K562 (cell line): ENCODE measurements around the gene C16orf96. TPM values are rescaled to one million over a fixed set of nuclear protein-coding genes. Genes with fewer than 3 reads are reported as not detected.

ENCODE experiments used
- ATAC-seq: fragments of 200-7000 bp; cut with Tn5 transposase; 3 replicates; pipeline ENCODE4 v1.9.1; 2020; ENCODE audit warnings: moderate library complexity
- BruUV-seq: library from RNA; stranded (reverse); fragments of 400-500 nt; replicated peaks from 2 replicates; lab custom pipeline; 2021; lab: Mats Ljungman, UMichigan
- CTCF ChIA-PET: fragments of 300-600 bp; formaldehyde crosslinking; extraction: SDS; loops from one replicate; lab custom pipeline; 2021; ENCODE audit warnings: low intra/inter-chr PET ratio; lab: Yijun Ruan, JAX
- POLR2A ChIA-PET: fragments of 300-600, 350-650 bp; sonication (Branson Sonifier 250); formaldehyde crosslinking; extraction: SDS; loops from one replicate; lab custom pipeline; 2021; ENCODE audit warnings: antibody characterized with exemption, inconsistent platforms; lab: Yijun Ruan, JAX
- DNase-seq, 4 experiments: peaks; one replicate each; pipeline versions ENCODE4 v3.0.0 to v3.0.0-alpha.2; 2011 to 2018; ENCODE audit warnings: low spot score in 3 of 4, mixed read lengths in 3 of 4; ENCODE audit errors: extremely low read depth in 1 of 4
- FAIRE-seq: peaks from 2 replicates; lab custom pipeline; 2011; peaks lifted over from hg19 to GRCh38; lab: Jason Lieb, UNC
- H2AFZ ChIP-seq: 2 replicates; pipeline ENCODE4 v1.6.0; 2011; ENCODE audit warnings: low read depth, low read length, control low read depth, inconsistent platforms
- H3K27ac ChIP-seq: fragments of 200-600 bp; 3 replicates; pipeline ENCODE4 v1.8.0; 2011; ENCODE audit warnings: low read depth, mild to moderate bottlenecking, control low read depth, inconsistent platforms, low read length, moderate library complexity, mixed read lengths; ENCODE audit errors: extremely low read depth
- H3K27me3 ChIP-seq, 2 experiments: fragments of 300-600 bp in 1 of 2; 2 replicates in 1 of 2; 3 replicates in 1 of 2; pipeline versions ENCODE4 v1.6.0 to v1.8.0; 2011; ENCODE audit warnings: inconsistent platforms in 2 of 2, low read length in 2 of 2, mild to moderate bottlenecking in 1 of 2, mixed read lengths in 1 of 2, moderate library complexity in 1 of 2; ENCODE audit not compliant: control insufficient read depth in 2 of 2, insufficient read depth in 2 of 2
- H3K36me3 ChIP-seq: fragments of 300-600 bp; 3 replicates; pipeline ENCODE4 v1.8.0; 2011; ENCODE audit warnings: mild to moderate bottlenecking, low read length, inconsistent platforms; ENCODE audit not compliant: control insufficient read depth, insufficient read depth
- H3K4me1 ChIP-seq, 2 experiments: fragments of 200-600 bp in 1 of 2; replicated peaks in 1 of 2; 2 replicates in 1 of 2; 3 replicates in 1 of 2; pipeline versions ENCODE4 v1.5.1 to v1.8.0; 2011; ENCODE audit warnings: inconsistent platforms in 2 of 2, low read length in 2 of 2, mild to moderate bottlenecking in 1 of 2, mixed read lengths in 1 of 2, moderate library complexity in 1 of 2; ENCODE audit not compliant: control insufficient read depth in 2 of 2, insufficient read depth in 2 of 2
- H3K4me2 ChIP-seq: 2 replicates; pipeline ENCODE4 v1.6.1; 2011; ENCODE audit warnings: low read length, control low read depth, inconsistent platforms, mixed read lengths; ENCODE audit not compliant: insufficient read depth
- H3K4me3 ChIP-seq: fragments of 200-600 bp; sonication (generic), shearing (Covaris generic); 2 replicates; pipeline ENCODE4 v1.5.1; 2016; ENCODE audit warnings: control low read depth, inconsistent platforms
- H3K79me2 ChIP-seq: fragments of 200-600 bp; 3 replicates; pipeline ENCODE4 v1.8.0; 2011; ENCODE audit warnings: low read length, inconsistent platforms; ENCODE audit not compliant: control insufficient read depth, insufficient read depth
- H3K9ac ChIP-seq, 2 experiments: 2 replicates each; pipeline versions ENCODE4 v1.6.0 to v1.6.1; 2011; ENCODE audit warnings: low read depth in 2 of 2, low read length in 2 of 2, control low read depth in 1 of 2, inconsistent platforms in 1 of 2, mild to moderate bottlenecking in 1 of 2, mixed read lengths in 1 of 2; ENCODE audit not compliant: insufficient read depth in 1 of 2
- H3K9me1 ChIP-seq: one replicate; pipeline ENCODE4 v1.6.0; 2011; ENCODE audit warnings: inconsistent platforms, mild to moderate bottlenecking, low read length, moderate library complexity; ENCODE audit not compliant: control insufficient read depth, insufficient read depth
- H3K9me3 ChIP-seq: replicated peaks from 2 replicates; pipeline ENCODE4 v1.5.1; 2011; ENCODE audit warnings: low read depth, low read length, inconsistent platforms; ENCODE audit not compliant: control insufficient read depth, insufficient read depth
- H4K20me1 ChIP-seq: replicated peaks from 2 replicates; pipeline ENCODE4 v1.6.1; 2011; ENCODE audit warnings: low read length, inconsistent platforms, mixed read lengths; ENCODE audit not compliant: control insufficient read depth, insufficient read depth
- DDX20 ChIP-seq: fragments of 450-650 bp; IDR thresholded peaks from 2 replicates; pipeline ENCODE4 v1.6.1; 2016; ENCODE audit warnings: missing genetic modification characterization, low read depth, mild to moderate bottlenecking, missing compliant biosample characterization, moderate library complexity
- ETS1 ChIP-seq: conservative IDR thresholded peaks from 2 replicates; pipeline ENCODE4 v1.6.1; 2011; ENCODE audit warnings: low read depth, mild to moderate bottlenecking, low read length; ENCODE audit not compliant: control insufficient read depth
- ETV5 ChIP-seq: sonication (generic); formaldehyde crosslinking; IDR thresholded peaks from 2 replicates; pipeline ENCODE4 v1.4.0; 2020; ENCODE audit warnings: low read depth, mild to moderate bottlenecking, missing genetic modification reagents
- FOXP1 ChIP-seq: sonication (generic); formaldehyde crosslinking; IDR thresholded peaks from 2 replicates; pipeline ENCODE4 v1.8.0; 2022; ENCODE audit warnings: mild to moderate bottlenecking, missing genetic modification reagents
- KAT2B ChIP-seq: IDR thresholded peaks from one replicate; pipeline ENCODE4 v1.6.1; 2012; ENCODE audit warnings: low read depth, mild to moderate bottlenecking, control low read depth, inconsistent platforms, low read length, moderate library complexity
- NFXL1 ChIP-seq: fragments of 450-650 bp; formaldehyde crosslinking; IDR thresholded peaks from 2 replicates; pipeline ENCODE4 v1.4.0; 2021; ENCODE audit warnings: mild to moderate bottlenecking
- NR3C1 ChIP-seq: sonication (generic); formaldehyde crosslinking; IDR thresholded peaks from 2 replicates; pipeline ENCODE4 v1.8.1; 2022; ENCODE audit warnings: missing genetic modification reagents
- PCBP2 ChIP-seq: fragments of 200-400 bp; formaldehyde crosslinking; IDR thresholded peaks from 2 replicates; pipeline ENCODE4 v1.6.1; 2018; ENCODE audit warnings: low read length, low read depth, mild to moderate bottlenecking, moderate library complexity; ENCODE audit not compliant: poor library complexity, severe bottlenecking
- RBM39 ChIP-seq: fragments of 200-400 bp; formaldehyde crosslinking; optimal IDR thresholded peaks from 2 replicates; pipeline ENCODE3; 2018; ENCODE audit warnings: low read depth, low read length
- RNF2 ChIP-seq: sonication (generic); IDR thresholded peaks from 2 replicates; pipeline ENCODE4 v1.6.1; 2016
- TAF15 ChIP-seq: fragments of 200-400 bp; formaldehyde crosslinking; IDR thresholded peaks from 2 replicates; pipeline ENCODE4 v1.6.1; 2017; ENCODE audit warnings: mild to moderate bottlenecking, low read depth, low read length, moderate library complexity
- ZBTB12 ChIP-seq: fragments of 250-450 bp; sonication (Bioruptor Pico); IDR thresholded peaks from 2 replicates; pipeline ENCODE4 v1.4.0; 2020
- ZBTB8A ChIP-seq: fragments of 450-650 bp; IDR thresholded peaks from 2 replicates; pipeline ENCODE4 v1.6.1; 2018; ENCODE audit warnings: mild to moderate bottlenecking, moderate library complexity; ENCODE audit not compliant: partially characterized antibody
- ZNF274 ChIP-seq: IDR thresholded peaks from 2 replicates; pipeline ENCODE4 v1.6.1; 2011; ENCODE audit warnings: low read depth, mild to moderate bottlenecking, low read length, moderate library complexity, borderline replicate concordance
- ZNF431 ChIP-seq: sonication (generic); formaldehyde crosslinking; IDR thresholded peaks from 2 replicates; pipeline ENCODE4 v1.8.0; 2022; ENCODE audit warnings: mild to moderate bottlenecking, missing genetic modification reagents
- WGBS: fragments of 100-300 bp; shearing (Covaris generic); methylation state at CpG from one replicate; pipeline ENCODE4 v1.1.6; 2016; ENCODE audit warnings: low coverage, mixed read lengths; ENCODE audit not compliant: insufficient coverage; ENCODE audit errors: missing lambda C conversion rate; 5-methylcytosine and 5-hydroxymethylcytosine counted together
- in situ Hi-C: fragments of 300-500 bp; cut with MboI; formaldehyde crosslinking; loops from 4 replicates; pipeline ENCODE4 v1.15.0; 2018; ENCODE audit warnings: inconsistent platforms, mixed read lengths
- intact Hi-C: fragments of 100-400 bp; cut with micrococcal nuclease; formaldehyde crosslinking; loops from 2 replicates; pipeline ENCODE4 v1.14.2; 2022
- polyA plus RNA-seq, 8 experiments: library from polyadenylated mRNA; depleted of rRNA in 4 of 8; stranded (reverse) in 5 of 8; unstranded in 3 of 8; fragments of >200 nt; fragmentation: Nextera tagmentation in 2 of 8; fragmentation: Illumina TruSeq in 1 of 8; extraction: Ambion mirVana in 2 of 8; extraction: Trizol in 1 of 8; gene quantifications; 2 replicates each; pipeline versions ENCODE4 v1.2.1 to v1.2.3, GENCODE V29; 2011 to 2014; ENCODE audit warnings: inconsistent platforms in 1 of 8, missing spikeins in 1 of 8
- total RNA-seq, 7 experiments: library from RNA; depleted of rRNA in 6 of 7; stranded (reverse); fragments of >200 nt in 6 of 7; fragmentation: Illumina TruSeq in 2 of 7; extraction: Trizol in 2 of 7; gene quantifications; 2 replicates each; pipeline versions ENCODE4 v1.2.1 to v1.2.3, GENCODE V29; 2011 to 2021; ENCODE audit warnings: low replicate concordance in 1 of 7
- TF ChIP-seq, protein P1 (sequence below): IDR thresholded peaks from 2 replicates; pipeline ENCODE4 v1.6.1; 2011; ENCODE audit not compliant: insufficient read length; ENCODE audit errors: extremely low read depth

The C16orf96 gene
- total and polyA plus RNA-seq, 9 of the 15 experiments (the other 6 are each of a cell fraction or from before 2014, with no cell fraction given) = not detected

DNA sequence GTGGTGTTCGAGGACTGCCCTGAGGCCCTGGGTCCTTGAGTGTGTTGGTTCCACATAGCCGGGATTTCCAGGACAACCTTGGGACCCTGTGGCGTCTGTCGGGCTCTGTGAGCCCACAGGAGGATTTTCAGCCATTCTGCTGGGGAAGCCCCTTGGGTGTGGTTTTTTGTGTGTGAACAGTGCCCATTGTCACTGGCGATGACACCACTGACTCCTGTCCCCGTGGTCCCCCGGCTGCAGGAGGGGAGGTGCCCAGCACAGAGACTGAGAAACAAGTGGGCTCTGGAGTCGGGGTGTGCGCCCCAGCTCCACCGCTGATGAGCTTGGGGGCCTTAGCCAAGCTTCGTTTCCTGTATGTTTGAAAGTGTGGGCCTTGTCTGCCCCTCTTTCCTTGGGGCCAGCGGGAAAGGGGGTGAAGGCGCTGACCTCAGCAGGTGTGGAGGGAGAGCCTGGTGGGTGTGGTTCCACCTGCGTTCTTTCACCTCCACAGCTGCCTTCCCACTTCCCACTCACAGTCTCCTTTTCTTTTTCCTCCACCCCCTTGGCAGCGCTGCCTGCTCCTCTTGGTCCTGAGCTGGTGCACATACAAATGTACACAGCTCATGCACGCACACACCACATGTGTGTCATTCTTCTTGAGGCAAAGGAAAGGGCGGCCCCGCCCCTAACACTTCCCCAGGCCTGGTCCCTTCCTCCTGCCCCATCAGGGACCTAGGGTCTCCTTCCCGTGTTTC lies 84.6 kb downstream of the C16orf96 start:
- CTCF ChIA-PET = interaction anchor here (0.8 kb wide), 1 partner anchor 10 kb away, joined by 3 read pairs; no protein-coding TSS in a partner anchor
- WGBS = 82% methylated on average over 16 of the region's 19 CpGs
- Histone ChIP-seq H3K27me3 (no peaks in the 10 kb centered on the region), H3K79me2 (peaks cover 40% of the 10 kb centered on the region), H3K9me3 (no peaks in the 10 kb centered on the region), H4K20me1 (peaks cover 4% of the 10 kb centered on the region; the same call in 1 of the 2 replicates), H2AFZ (no peak overlapping the region), H3K4me2 (no peak overlapping the region), H3K36me3 (peaks cover 12% of the 10 kb centered on the region; the same call in 1 of the 3 replicates), H3K27ac (no peak overlapping the region), H3K9ac (no peak overlapping the region; a peak in 1 of 4 replicates), H3K4me3 (no peak overlapping the region), H3K4me1 (peaks cover 0 to 31% of the 10 kb centered on the region in 2 experiments; a peak in 1 of 5 replicates), H3K9me1 (no peaks in the 10 kb centered on the region)
- no peak for TF ChIP-seq ZNF431
- TF ChIP-seq NFXL1 (CRISPR knock-in tag) = no peak
- TF ChIP-seq TAF15 = no peak
- no peak for TF ChIP-seq KAT2B
- TF ChIP-seq ZBTB12 (CRISPR knock-in tag) = no peak
- TF ChIP-seq ETV5 (CRISPR knock-in tag) = no peak
- TF ChIP-seq PCBP2 = no peak
- no peak for TF ChIP-seq NR3C1 (CRISPR knock-in tag)
- no peak for TF ChIP-seq ZBTB8A
- no peak for TF ChIP-seq RNF2
- no peak for TF ChIP-seq ZNF274
- TF ChIP-seq RBM39 = no peak
- TF ChIP-seq DDX20 (tag) = no peak
- no peak for TF ChIP-seq FOXP1 (CRISPR knock-in tag)
- TF ChIP-seq, protein P1, sequence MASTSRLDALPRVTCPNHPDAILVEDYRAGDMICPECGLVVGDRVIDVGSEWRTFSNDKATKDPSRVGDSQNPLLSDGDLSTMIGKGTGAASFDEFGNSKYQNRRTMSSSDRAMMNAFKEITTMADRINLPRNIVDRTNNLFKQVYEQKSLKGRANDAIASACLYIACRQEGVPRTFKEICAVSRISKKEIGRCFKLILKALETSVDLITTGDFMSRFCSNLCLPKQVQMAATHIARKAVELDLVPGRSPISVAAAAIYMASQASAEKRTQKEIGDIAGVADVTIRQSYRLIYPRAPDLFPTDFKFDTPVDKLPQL = no peak
- TF ChIP-seq ETS1 = no peak
- ATAC-seq (peak; percentile 35; the same call in 2 of the 3 replicates), FAIRE-seq (no peak), DNase-seq (no peak)
- intact Hi-C loops (no loop called here), in situ Hi-C loops (no loop called here)
- POLR2A ChIA-PET = interaction anchor here (0.5 to 0.7 kb wide), 4 partner anchors 8 to 323 kb away, joined by 3 to 5 read pairs (median 3); no protein-coding TSS in a partner anchor
- no TSS peak for BruUV-seq
